Measurements from ENCODE around the gene CDH13. TPM values are rescaled to one million over a fixed set of nuclear protein-coding genes. Genes with fewer than 3 reads are reported as not detected.

The CDH13 gene
- total RNA-seq, 1 donor = 102 TPM

- Histone ChIP-seq H3K9me3 (ENCODE audit: low read depth, low read length) (no peaks in the 10 kb centered on the region), H3K4me2 (ENCODE audit: insufficient read depth, low read length) (peak overlapping the region; percentile 27), H3K36me3 (ENCODE audit: insufficient read depth, low read length) (no peaks in the 10 kb centered on the region), H3K27ac (ENCODE audit: low read depth, low read length) (peak overlapping the region; percentile 70), H3K4me3 (ENCODE audit: insufficient read depth, low read length) (no peak overlapping the region), H3K79me2 (ENCODE audit: insufficient read depth, low read length) (no peaks in the 10 kb centered on the region), H2AFZ (ENCODE audit: low read length) (no peak overlapping the region), H3K27me3 (ENCODE audit: insufficient read depth, low read length) (no peaks in the 10 kb centered on the region), H4K20me1 (ENCODE audit: insufficient read depth, low read length) (no peaks in the 10 kb centered on the region), H3K4me1 (ENCODE audit: insufficient read depth, low read length) (peaks cover 23% of the 10 kb centered on the region)
- peak; percentile 86 for DNase-seq (ENCODE audit: insufficient read length, low spot score, missing footprints)
- no peak for TF ChIP-seq CTCF (IDR thresholded peaks at IDR 0.05; ENCODE audit: extremely low read depth, low read depth, low read length)
Observed at GRCh38 chr16:83402967-83403366, 776.2 kb downstream of the CDH13 start.

- Histone ChIP-seq H3K27me3 (ENCODE audit: insufficient read depth, low read length) (no peaks in the 10 kb centered on the region), H3K27ac (ENCODE audit: low read depth, low read length) (peak overlapping the region; percentile 70), H3K79me2 (ENCODE audit: insufficient read depth, low read length) (no peaks in the 10 kb centered on the region), H2AFZ (ENCODE audit: low read length) (no peak overlapping the region), H3K9me3 (ENCODE audit: low read depth, low read length) (no peaks in the 10 kb centered on the region), H3K4me2 (ENCODE audit: insufficient read depth, low read length) (peak overlapping the region; percentile 49), H4K20me1 (ENCODE audit: insufficient read depth, low read length) (no peaks in the 10 kb centered on the region), H3K36me3 (ENCODE audit: insufficient read depth, low read length) (no peaks in the 10 kb centered on the region), H3K4me3 (ENCODE audit: insufficient read depth, low read length) (no peak overlapping the region), H3K4me1 (ENCODE audit: insufficient read depth, low read length) (peaks cover 23% of the 10 kb centered on the region)
- no peak for TF ChIP-seq CTCF (IDR thresholded peaks at IDR 0.05; ENCODE audit: extremely low read depth, low read depth, low read length)
- DNase-seq (ENCODE audit: insufficient read length, low spot score, missing footprints) = peak; percentile 38
Observed at GRCh38 chr16:83403761-83404160, 777.0 kb downstream of the CDH13 start.

- Histone ChIP-seq H3K4me3 (ENCODE audit: insufficient read depth, low read length) (no peak overlapping the region), H3K27me3 (ENCODE audit: insufficient read depth, low read length) (no peaks in the 10 kb centered on the region), H3K9me3 (ENCODE audit: low read depth, low read length) (no peaks in the 10 kb centered on the region), H3K79me2 (ENCODE audit: insufficient read depth, low read length) (no peaks in the 10 kb centered on the region), H3K36me3 (ENCODE audit: insufficient read depth, low read length) (no peaks in the 10 kb centered on the region), H3K4me2 (ENCODE audit: insufficient read depth, low read length) (peak overlapping the region; percentile 49), H4K20me1 (ENCODE audit: insufficient read depth, low read length) (no peaks in the 10 kb centered on the region), H3K4me1 (ENCODE audit: insufficient read depth, low read length) (peaks cover 23% of the 10 kb centered on the region), H2AFZ (ENCODE audit: low read length) (no peak overlapping the region), H3K27ac (ENCODE audit: low read depth, low read length) (peak overlapping the region; percentile 66)
- TF ChIP-seq CTCF (IDR thresholded peaks at IDR 0.05; ENCODE audit: extremely low read depth, low read depth, low read length) = no peak
- no peak for DNase-seq (ENCODE audit: insufficient read length, low spot score, missing footprints)
Observed at GRCh38 chr16:83404261-83404660, 777.5 kb downstream of the CDH13 start.

- no peak for TF ChIP-seq CTCF (IDR thresholded peaks at IDR 0.05; ENCODE audit: extremely low read depth, low read depth, low read length)
- peaks cover 16% of the 10 kb centered on the region for H3K4me1 ChIP-seq (ENCODE audit: insufficient read depth, low read length)
- no peaks in the 10 kb centered on the region for H3K27me3 ChIP-seq (ENCODE audit: insufficient read depth, low read length)
- H3K79me2 ChIP-seq (ENCODE audit: insufficient read depth, low read length) = no peaks in the 10 kb centered on the region
- no peaks in the 10 kb centered on the region for H3K36me3 ChIP-seq (ENCODE audit: insufficient read depth, low read length)
- no peak overlapping the region for H3K4me3 ChIP-seq (ENCODE audit: insufficient read depth, low read length)
- H2AFZ ChIP-seq (ENCODE audit: low read length) = no peak overlapping the region
- no peaks in the 10 kb centered on the region for H3K9me3 ChIP-seq (ENCODE audit: low read depth, low read length)
- no peak overlapping the region for H3K27ac ChIP-seq (ENCODE audit: low read depth, low read length)
- no peak overlapping the region for H3K4me2 ChIP-seq (ENCODE audit: insufficient read depth, low read length)
- no peaks in the 10 kb centered on the region for H4K20me1 ChIP-seq (ENCODE audit: insufficient read depth, low read length)
- DNase-seq (ENCODE audit: insufficient read length, low spot score, missing footprints) = no peak
Observed at GRCh38 chr16:83407928-83408327, 781.2 kb downstream of the CDH13 start.
